Forelimb muscle (tissue), 1 donor: ENCODE measurements around the gene ELOVL5. TPM values are rescaled to one million over a fixed set of nuclear protein-coding genes. Genes with fewer than 3 reads are reported as not detected.
"Not testable (repeated sequence)": the region's sequence is repeated elsewhere in the genome, so short reads cannot be mapped to it uniquely, and the experiment has no call there.

Experiments
- DNase-seq: peaks from one replicate; pipeline ENCODE4 v3.0.0-alpha.2; 2013; ENCODE audit warnings: low read depth
- polyA plus RNA-seq: library from polyadenylated mRNA; unstranded; fragments of 120-200 nt; gene quantifications from one replicate; pipeline ENCODE4 v1.2.1, GENCODE V29; 2013; ENCODE audit not compliant: insufficient read length

Gene ELOVL5
- polyA plus RNA-seq, 1 donor: 30.9 TPM

DNA sequence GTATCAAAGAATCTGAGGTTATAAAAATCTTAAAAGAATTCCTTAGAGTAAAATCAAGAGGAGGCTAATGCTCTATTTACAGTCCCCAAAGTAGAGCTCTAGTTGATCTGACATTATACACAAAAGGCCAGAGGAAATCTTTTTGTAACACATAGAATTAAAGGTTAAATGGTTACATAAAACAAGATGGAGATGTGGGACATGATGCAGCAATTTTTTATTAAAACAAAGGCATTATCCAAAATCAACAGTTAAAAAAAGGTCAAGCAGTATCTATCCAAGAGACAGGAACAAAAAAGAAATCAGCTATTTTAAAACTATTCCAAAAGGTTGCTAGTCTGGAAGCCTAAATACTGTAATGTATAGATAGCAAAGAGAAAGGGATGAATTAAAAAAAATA lies 20.4 kb downstream of the ELOVL5 start:
- DNase-seq: no peak

DNA sequence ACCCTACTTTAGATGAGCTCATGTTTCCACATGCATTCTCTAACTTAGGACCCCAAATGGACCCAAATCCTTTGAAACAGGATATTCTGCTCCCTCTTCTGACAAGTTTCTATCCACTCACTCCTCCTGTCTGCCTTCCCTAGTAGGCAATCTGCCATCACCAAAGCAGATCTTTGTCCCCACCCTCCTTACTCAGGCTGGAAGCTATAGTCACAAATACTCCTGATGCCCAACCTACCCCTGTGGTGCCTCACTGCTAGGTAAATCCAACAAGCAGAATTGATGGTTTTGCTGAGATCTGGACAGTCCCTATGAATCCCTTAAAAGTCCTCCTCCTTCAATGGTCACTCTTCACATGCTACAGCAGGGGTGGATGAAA lies 21.7 kb downstream of the ELOVL5 start:
- no peak for DNase-seq

DNA sequence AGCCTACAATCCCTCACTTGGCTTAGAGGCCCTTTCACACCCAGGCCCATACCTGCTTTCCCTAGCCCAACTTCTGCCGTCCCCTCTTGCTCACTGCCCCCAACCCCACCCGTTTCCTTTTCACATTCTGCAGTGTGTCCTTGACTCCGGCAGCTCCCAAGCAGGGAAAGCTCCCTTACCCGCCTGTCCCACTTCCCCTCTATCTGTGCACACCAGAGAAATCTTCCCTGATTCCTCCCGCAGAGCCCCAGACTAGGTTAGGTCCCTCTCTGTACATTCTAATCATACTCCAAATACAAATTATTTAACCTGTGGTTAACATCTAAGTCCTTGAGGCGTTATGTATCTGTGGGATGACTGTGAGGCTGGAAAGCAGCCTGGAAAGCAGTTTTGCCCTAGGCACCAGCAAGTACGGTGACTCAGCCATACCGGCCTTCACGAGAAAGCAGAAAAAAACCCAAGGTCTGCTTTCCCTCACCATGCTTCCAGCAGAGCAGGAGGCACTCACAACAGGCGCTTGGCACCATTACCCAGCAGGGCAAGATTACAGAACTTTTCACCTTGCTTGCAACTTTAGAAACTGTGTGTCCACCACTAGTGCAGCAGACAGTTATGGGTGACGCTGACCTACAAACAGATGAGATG lies 22.3 kb downstream of the ELOVL5 start:
- DNase-seq: no peak

DNA sequence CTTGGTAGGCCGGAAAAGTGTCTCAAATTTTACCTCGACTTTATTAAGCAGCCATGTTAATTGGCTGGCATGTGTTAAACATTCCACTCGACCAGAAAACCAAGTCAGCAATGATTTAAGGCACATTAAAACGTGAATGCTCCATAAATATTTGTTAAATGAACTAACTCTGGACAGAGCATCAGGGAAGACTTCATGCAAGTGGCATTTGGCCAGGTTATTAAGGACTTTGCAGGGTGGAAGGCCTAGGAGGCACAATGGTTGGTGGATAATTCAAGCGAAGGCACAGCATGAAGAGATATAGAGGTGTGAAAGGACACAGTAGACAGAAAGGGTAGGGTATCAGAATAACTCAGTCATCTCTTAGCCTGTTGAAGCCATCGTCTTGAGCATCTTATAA lies 23.0 kb downstream of the ELOVL5 start:
- no peak for DNase-seq

DNA sequence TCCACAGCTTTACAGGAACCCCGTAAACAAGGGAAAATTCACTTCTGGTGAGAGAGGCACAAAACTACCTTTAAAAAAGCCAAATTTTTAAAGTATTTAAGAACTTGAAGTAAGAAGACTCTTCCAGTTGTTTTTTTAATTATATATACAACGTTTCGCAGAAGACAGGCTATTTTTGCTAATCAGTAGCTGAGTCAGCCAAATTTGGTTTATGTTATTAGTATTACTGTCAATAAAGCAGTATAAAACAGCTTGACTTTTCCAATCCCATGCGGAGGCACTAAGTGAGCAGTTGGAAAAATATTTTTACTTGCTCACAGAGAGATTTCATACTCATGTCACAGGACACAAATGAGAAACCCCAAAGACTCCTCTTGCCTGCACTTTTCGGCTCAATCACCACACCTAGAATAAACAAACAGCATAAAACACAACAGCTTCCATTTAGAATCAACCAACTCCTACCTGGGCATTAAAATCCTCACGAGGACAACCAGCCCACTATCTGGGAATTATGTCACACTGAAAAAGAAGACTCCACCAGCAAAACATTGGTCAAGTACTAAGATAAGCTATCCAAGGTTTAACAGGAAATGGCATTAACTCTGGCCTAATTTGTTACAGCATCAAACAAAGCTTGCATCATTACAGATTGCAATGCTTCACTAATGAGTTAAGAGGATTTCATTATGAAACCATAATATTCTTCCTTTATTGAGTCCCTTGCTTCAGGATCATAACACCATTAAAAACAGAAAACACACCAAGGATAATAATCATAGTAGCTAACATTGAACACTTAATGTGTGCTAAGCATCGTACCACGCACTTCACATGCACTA lies 26.3 kb downstream of the ELOVL5 start:
- no peak for DNase-seq

DNA sequence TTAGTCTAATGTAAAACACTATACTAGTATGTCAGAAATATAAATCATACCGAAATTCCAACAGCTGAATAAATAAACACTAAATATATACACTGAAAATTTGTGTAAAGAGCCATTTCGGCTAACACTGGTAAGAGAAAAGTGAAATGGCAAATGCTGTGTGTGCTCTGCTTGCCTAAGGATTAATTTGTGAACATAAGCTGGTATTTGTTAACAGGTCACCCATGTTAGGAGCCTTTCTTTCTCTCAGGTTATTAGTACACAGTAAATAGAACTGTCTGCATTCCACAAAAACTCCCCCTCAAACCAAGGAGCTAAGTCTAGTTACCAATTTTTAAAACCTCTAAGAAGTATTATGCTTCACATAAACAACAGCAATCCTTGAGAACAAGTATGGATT lies 27.0 kb downstream of the ELOVL5 start:
- no peak for DNase-seq

DNA sequence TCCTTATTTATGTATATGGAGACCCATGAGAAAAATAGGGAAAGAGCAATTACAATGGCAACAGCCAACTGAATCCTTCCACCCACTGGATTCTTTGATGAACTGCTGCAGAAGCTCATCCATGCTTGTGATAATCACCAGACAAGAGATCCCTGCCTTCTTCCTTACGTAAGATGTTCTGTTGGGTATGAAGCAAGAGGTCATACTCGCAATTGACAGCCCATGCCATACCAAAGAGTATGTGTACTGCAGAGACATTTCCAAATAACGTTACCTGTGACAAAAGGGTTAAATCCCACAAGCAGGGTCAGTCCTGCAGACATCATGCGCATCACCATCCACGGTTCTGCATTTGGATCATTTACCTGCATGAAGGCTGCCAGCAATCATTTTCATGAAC lies 27.8 kb downstream of the ELOVL5 start:
- DNase-seq: no peak

DNA sequence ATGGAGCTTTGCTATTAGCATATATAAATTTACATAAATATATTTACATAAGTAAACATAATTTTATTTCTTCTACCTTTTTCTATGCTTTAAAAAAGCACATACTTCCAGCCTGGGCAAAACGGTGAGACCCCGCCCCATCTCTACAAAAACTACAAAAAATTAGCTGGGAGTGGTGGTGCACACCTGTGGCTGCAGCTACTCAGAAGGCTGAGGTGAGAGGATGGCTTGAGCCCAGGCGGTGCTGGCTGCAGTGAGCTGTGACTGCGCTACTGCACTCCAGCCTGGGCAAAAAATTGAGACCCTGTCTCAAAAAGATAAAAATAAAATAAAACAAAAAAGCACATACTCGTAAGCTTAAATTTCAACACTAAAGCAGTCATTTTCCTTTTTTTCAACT lies 30.3 kb downstream of the ELOVL5 start:
- no peak for DNase-seq

DNA sequence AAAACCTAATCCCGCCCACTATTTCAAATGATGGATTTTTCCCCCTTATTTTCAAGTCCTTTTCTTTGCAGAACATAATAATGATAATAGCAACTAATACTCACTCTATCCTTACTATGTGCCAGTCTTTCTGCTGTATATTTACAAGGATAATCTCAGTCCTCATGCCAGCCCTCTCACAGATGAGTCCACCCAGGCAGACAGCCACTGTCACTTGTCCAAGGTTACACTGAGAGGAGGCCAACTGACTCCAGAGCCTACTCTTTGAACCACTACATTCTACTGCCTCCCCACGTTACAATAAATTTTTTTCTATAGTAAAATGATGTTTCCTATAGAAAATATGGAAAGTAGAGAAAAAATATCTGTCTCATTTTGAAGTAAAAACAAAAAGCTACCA lies 30.9 kb downstream of the ELOVL5 start:
- no peak for DNase-seq

DNA sequence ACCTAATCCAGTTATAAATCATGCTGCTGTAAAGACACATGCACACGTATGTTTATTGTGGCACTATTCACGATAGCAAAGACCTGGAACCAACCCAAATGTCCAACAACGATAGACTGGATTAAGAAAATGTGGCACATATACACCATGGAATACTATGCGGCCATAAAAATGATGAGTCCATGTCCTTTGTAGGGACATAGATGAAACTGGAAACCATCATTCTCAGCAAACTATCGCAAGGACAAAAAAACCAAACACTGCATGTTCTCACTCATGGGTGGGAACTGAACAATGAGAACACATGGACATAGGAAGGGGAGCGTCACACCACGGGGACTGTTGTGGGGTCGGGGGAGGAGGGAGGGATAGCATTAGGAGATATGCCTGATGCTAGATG lies 31.5 kb downstream of the ELOVL5 start:
- not testable (repeated sequence) for DNase-seq

DNA sequence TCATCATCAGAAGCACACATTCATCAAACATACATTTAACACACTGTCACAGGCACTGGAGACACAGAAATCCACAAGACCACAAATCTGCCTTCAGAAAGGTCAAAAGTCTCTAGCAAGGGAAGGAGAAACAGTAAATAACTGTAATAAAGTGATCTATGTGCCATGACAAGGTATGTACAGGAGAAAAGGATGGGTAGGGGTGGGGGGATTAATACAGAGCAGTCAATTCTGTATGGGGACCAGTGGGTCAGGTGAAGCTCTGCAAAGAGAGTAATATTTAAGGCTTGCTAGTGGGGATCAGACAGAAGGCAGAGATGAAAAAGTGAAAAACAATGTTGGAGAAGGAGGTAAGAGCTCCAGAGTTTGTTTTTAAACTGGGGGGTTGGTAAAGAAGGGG lies 32.6 kb downstream of the ELOVL5 start:
- DNase-seq: no peak

DNA sequence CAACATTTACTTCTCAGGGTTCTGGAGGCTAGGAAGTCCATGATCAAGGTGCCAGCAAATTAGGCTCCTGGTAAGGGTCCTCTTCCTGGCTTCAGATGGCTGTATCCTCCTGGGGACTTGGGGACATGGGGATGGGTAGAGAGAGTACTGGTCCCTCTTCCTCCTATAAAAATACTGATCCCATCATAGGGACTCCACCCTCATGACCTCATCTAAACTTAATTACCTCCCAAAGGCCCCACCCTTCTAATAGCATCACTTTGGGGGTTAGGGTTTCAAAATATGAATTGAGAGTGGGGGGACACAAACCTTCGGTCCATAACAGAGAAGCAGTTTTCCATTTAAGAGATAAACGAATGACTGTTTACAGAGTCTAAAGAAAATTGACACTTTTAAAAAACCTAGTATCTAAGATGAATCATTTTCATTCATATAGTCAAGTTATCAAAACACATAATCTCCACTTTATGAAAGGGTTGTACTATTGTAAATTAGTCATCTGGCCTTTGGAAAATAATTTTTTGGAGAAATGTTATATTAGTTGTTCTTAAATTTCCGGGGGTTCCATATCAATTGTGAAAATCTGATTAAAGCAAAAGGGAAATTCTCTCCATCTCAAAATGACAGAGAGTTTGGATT lies 33.5 kb downstream of the ELOVL5 start:
- DNase-seq: no peak

DNA sequence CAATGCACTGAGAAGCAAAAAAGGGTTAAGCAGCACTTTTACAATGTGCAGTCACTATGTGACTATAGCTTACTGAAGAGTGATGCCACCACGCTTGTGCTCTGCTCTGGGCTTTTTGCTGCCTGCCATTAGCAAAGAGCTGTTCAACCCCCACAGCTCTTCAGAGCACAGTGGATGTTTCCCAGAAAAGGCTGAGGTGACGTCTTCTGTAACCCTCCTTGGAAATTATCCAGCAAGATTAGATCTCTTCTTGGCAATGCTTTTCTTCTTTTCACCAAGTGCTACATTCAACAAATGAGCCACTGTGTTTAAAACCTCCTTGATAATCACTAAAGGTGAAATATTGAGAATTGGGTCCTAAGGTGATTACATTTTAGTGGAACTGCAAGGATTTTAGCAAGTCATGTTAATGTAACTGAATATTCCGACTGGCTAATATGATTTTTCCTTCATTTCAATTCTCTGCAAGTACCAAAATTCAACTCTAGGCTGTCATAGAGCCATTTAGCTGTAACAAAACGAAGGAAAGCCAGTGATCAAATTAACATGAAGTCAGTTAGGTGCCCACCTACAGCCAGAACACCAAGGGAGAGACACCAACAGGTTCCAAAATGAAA lies 34.9 kb downstream of the ELOVL5 start:
- DNase-seq: no peak

DNA sequence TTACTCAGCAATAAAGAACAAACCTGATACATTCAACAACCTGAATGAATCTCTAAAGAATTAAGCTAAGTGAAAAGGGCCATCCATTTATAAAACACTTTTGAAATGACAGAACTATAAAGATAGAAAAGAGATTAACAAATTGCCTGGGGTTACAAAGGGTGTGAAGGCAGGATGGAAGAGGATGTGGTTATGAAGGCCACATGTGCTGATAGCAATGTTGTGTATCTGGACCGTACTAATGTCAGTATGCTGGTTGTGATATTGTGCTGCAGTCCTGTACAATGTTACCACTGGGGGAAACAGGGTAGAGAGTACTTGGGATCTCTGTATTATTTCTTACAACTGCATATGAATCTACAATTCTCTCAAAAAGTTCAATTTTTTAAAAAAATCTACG lies 36.4 kb downstream of the ELOVL5 start:
- no peak for DNase-seq

DNA sequence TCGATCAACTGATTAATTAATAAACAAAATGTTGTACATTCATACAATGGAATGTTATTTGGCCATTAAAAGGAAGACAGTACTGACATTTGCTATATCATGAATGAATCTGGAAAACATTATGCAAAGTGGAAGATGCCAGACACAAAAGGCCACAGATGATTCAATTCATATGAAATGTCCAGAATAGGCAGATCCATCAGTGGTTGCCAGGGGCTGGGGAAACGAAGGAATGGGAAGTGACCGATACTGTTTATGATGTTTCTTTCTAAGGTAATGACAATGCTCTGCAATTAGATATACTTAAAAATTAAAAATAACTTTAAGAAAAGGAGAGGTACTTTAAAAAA lies 37.2 kb downstream of the ELOVL5 start:
- DNase-seq: no peak

DNA sequence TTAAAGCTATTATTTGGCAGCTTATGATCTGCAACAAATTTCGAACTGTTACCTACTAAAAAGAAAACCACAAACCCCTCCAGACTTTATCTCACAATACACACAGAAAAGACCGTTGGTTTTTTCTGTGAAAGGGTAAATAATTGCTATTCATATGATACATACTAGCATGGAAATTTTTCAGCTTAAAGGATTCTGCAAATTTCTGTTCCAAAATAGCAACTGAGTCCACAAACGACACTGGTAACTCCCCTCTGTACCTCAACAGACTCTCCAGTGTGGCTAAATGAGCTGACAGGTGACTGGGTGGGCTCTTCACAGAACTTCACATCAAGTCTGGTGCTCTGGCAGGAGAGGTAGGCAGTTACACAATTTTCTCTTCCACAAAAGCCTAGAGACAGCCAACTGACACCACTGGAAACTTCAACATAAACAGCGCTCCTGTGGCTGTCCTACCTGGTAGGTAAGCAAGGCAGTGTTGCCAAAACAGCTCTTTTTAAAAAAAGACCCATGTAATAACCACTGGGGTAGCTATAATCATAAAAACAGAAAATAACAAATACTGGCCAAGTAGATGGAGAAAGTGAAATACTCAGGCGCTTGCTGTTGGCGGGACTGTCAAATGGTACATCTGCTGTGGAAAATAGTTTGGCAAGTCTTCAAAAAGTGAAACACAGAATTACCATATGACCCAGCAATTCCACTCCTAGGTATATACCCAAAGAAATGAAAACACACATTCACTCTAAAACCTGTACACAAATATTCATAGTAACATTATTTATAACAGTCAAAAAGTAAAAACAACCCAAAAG lies 37.8 kb downstream of the ELOVL5 start:
- no peak for DNase-seq

DNA sequence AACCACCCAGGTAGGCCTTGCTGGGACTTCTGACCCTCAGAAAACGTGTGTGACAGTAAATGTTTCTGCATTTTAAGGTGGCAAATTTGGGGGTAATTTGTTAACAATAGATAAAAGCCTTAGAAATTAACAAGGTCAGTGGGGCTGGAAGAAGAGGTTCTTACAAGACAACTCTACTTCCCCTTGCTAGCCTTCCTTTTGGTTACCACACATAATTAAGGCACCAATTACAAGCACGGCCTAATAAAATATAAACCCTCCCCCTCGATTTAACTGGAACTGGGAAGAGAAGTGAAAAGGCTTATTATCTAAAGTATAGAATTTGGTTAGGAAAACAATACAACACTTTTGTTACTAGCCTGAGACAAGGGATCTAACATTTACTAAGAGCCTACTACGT lies 38.8 kb downstream of the ELOVL5 start:
- no peak for DNase-seq

DNA sequence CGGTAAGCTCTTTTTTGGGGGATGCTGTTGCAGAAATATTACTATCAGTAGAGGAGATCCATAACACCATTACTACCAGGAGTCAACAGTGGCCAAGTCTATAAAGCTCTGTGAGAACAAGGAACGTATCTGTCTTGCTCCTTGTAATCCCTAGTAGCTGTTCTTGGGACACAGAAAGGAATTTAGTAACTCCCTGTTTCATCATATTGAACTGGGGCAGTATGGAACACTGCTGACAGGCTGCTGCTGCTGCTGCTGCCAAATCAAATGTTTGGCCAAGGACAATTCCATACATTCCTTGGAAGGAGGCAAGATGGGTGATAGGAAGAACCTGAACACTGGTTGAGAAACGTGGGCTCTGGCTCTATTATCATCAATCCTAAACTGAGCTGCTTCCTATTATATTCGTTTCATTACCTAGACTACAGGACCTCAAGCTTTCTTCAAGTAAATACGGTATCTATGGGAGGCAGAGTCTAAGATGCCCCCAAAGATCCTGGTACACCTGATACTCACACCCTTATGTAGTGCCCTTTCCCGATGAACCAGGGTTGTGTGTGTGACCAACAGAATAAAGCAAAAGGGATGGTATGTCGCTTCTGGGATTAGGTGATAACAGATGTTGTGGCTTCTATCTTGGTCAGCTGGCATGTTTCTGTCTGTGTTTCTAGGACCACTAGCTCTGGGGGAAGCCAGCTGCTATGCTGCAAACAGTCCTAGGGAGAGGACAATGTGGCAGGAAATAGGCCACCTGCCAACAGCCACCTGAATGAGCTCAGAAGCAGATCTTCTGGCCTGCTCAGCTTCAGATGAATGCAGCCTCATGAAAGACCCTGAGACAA lies 39.5 kb downstream of the ELOVL5 start:
- no peak for DNase-seq

DNA sequence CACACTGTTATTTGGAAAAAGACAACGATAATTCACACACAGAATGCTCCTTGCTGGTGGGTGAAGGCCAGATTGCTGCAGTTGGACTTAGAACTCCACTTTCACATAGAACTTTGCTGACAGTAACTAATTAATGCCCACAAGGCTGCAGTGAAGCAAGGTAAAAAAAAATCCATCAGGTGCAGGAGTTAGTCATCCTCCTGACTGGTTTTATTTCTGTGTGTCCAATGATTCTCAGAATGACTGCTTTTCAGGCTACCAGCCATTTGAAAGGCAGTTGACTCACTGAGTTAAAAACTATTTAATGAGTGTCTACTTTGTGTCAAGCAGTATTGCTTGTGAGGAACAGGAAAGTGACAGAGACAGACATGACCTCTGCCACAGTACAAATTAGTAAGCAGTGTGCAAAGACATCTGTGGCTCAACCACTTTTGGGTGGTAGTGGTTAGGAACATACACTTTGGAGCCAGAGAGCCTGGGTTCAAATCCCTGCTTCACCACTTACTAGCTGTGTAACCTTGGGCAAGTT lies 41.9 kb downstream of the ELOVL5 start:
- DNase-seq: no peak

DNA sequence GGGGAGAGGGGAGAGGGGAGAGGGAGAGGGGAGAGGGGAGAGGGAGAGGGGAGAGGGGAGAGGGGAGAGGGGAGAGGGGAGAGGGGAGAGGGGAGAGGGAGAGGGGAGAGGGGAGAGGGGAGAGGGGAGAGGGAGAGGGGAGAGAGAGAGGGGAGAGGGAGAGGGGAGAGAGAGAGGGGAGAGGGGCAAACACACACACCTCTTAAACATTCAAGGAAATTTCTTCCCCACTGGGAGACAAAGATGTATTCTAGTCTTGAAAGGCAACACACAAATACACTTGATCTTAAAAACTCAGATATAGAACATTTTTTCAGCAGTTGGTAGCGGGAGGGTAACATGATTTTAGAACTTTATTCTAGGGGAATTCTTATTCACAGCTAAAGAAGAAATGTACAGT lies 42.5 kb downstream of the ELOVL5 start:
- DNase-seq: not testable (repeated sequence)
